SK-N-MC (cell line): ENCODE data around the gene CYS1.

Experiments
- EZH2 ChIP-seq: fragments of 200-600 bp; sonication (generic); IDR thresholded peaks from one replicate; pipeline ENCODE4 v1.6.1; 2017; ENCODE audit warnings: antibody characterized with exemption
- POLR2AphosphoS5 ChIP-seq: IDR thresholded peaks from 2 replicates; pipeline ENCODE4 v1.6.1; 2012; ENCODE audit warnings: mild to moderate bottlenecking, low read depth, low read length, borderline replicate concordance

GRCh38 chr2:10052216-10052615 is 28.0 kb downstream of the CYS1 start:
- TF ChIP-seq POLR2AphosphoS5 (no peak), EZH2 (no peak)
